Natural killer cell treated with Interleukin-12 subunit alpha and Interleukin-12 subunit beta and Interleukin-15 and Interleukin-18, amount 100 ng/mL, for 72 hours (primary cell): Measurements from ENCODE around the gene LGR4. TPM values are rescaled to one million over a fixed set of nuclear protein-coding genes. Genes with fewer than 3 reads are reported as not detected.

Experiments used
- ATAC-seq, 2 donors: fragments of 150-1000 bp; cut with Tn5 transposase in 1 of 2; sonication (Bioruptor Pico), chemical (Tn5 transposase) in 1 of 2; 2 replicates each; pipeline ENCODE4 v1.10.0; 2021
- DNase-seq: peaks from one replicate; pipeline ENCODE4 v3.0.0; 2022; ENCODE audit warnings: low spot score
- H3K27ac Mint-ChIP-seq, 2 donors: 1 replicate in 1 of 2; 2 replicates in 1 of 2; pipeline ENCODE4 v1.8.0; 2022; ENCODE audit warnings: mixed read lengths in 2 of 2, mild to moderate bottlenecking in 1 of 2, moderate library complexity in 1 of 2
- H3K27me3 Mint-ChIP-seq, 2 donors: 1 replicate in 1 of 2; 2 replicates in 1 of 2; pipeline ENCODE4 v1.8.0; 2022; ENCODE audit warnings: mixed read lengths in 2 of 2
- H3K36me3 Mint-ChIP-seq: one replicate; pipeline ENCODE4 v1.8.0; 2022; ENCODE audit warnings: mixed read lengths
- H3K4me1 Mint-ChIP-seq, 2 donors: 1 replicate in 1 of 2; 2 replicates in 1 of 2; pipeline ENCODE4 v1.8.0; 2022; ENCODE audit warnings: low read depth in 2 of 2, mixed read lengths in 2 of 2, mild to moderate bottlenecking in 1 of 2
- H3K4me3 Mint-ChIP-seq: one replicate; pipeline ENCODE4 v1.8.0; 2022; ENCODE audit warnings: mixed read lengths
- H3K9me3 Mint-ChIP-seq: 2 replicates; pipeline ENCODE4 v1.8.0; 2022; ENCODE audit warnings: mixed read lengths
- total RNA-seq, 2 donors: library from RNA; stranded (reverse); gene quantifications; one replicate each; pipeline ENCODE4 v1.2.3, GENCODE V29; 2022

The LGR4 gene
- total RNA-seq, 2 donors from 2014 or later: 0.05 TPM; not detected in 1

DNA sequence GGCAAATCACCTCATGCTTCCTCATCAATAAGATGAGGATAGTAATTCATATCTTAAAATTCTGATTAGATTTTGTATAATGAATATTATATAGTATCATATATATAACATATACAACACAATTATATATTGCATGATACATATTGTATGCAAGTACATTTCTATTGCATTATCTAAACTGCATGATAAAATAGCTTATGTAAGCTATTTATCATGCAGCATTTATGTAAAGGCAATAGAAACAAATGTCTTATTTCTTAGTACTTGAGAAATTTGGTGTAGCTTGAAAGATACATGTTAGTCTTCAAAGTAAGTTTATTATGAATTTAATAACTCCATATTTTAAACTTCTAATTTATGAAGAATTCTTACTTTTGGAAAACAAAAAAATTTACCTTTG, 28.5 kb upstream of the LGR4 start:
- DNase-seq (no peak), ATAC-seq (no peak)
- Mint-ChIP-seq H3K4me3 (no peak overlapping the region), H3K4me1 (peaks cover 19 to 21% of the 10 kb centered on the region in 2 donors), H3K36me3 (peaks cover 6% of the 10 kb centered on the region), H3K27ac (no peak overlapping the region), H3K9me3 (no peaks in the 10 kb centered on the region), H3K27me3 (no peaks in the 10 kb centered on the region)

GRCh38 chr11:27497911-27498310, 25.3 kb upstream of the LGR4 start:
- Mint-ChIP-seq H3K4me1 (peaks cover 6 to 10% of the 10 kb centered on the region in 2 donors), H3K4me3 (no peak overlapping the region), H3K36me3 (peaks cover 6% of the 10 kb centered on the region), H3K27ac (no peak overlapping the region), H3K27me3 (no peaks in the 10 kb centered on the region), H3K9me3 (no peaks in the 10 kb centered on the region)
- DNase-seq (no peak), ATAC-seq (no peak)

GRCh38 chr11:27497284-27497866, 24.8 kb upstream of the LGR4 start:
- no peak for DNase-seq
- Mint-ChIP-seq H3K9me3 (no peaks in the 10 kb centered on the region), H3K27me3 (no peaks in the 10 kb centered on the region), H3K27ac (no peak overlapping the region), H3K4me1 (peaks cover 6 to 7% of the 10 kb centered on the region in 2 donors), H3K36me3 (peaks cover 6% of the 10 kb centered on the region), H3K4me3 (no peak overlapping the region)
- no peak for ATAC-seq

DNA sequence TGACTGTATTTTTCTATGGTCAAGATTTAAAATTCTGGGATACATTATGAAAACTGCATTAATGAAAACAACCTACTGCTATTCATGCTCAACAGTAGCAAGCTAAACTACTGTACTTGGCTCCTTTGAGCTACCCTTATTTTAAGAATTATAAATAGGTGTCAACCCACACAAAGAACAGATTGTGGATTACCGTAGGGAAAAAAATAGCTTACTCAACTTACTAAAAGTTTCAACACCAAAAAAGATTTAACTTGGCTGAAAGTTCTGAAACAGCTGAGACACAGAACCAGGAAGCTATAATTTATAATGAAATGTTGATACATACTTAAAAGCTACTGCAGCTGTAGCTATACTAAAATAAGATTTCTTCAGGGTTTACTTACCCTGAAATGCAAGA, 23.9 kb upstream of the LGR4 start:
- no peaks in the 10 kb centered on the region for H3K9me3 Mint-ChIP-seq
- ATAC-seq (no peak), DNase-seq (no peak)
- peaks cover 0 to 3% of the 10 kb centered on the region in 2 donors for H3K4me1 Mint-ChIP-seq
- peaks cover 7% of the 10 kb centered on the region for H3K36me3 Mint-ChIP-seq
- H3K4me3 Mint-ChIP-seq: no peak overlapping the region
- no peaks in the 10 kb centered on the region for H3K27me3 Mint-ChIP-seq
- H3K27ac Mint-ChIP-seq: no peak overlapping the region

DNA sequence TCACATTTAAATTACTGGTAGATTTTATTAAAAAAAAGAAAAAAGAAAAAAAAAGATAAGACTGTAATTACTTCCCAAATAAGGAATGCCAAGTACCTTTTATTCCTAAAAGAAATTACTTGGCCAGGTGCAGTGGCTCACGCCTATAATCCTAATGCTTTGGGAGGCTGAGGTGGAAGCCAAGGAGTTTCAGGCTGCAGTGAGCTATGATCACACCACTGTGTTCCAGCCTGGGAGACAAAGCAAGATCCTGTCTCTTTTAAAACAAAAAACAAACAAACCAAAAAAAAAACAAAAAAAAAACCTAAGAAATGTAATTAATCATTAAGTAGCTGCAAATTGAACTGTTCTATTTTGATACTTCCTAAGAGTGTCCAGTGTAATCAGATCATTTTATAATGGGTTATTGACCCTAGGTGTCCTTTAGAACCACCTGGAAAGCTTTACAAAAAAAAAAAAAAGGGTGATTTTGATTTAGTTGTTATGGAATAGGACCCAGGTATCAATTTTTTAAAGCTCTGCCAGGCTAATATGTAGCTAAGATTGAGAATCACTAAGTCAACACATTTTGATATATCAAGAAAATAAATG, 23.2 kb upstream of the LGR4 start:
- H3K27ac Mint-ChIP-seq: no peak overlapping the region
- ATAC-seq: no peak
- DNase-seq: no peak
- no peak overlapping the region for H3K4me3 Mint-ChIP-seq
- no peaks in the 10 kb centered on the region for H3K9me3 Mint-ChIP-seq
- H3K4me1 Mint-ChIP-seq: peaks cover 0 to 3% of the 10 kb centered on the region in 2 donors
- peaks cover 6% of the 10 kb centered on the region for H3K36me3 Mint-ChIP-seq
- H3K27me3 Mint-ChIP-seq: no peaks in the 10 kb centered on the region

DNA sequence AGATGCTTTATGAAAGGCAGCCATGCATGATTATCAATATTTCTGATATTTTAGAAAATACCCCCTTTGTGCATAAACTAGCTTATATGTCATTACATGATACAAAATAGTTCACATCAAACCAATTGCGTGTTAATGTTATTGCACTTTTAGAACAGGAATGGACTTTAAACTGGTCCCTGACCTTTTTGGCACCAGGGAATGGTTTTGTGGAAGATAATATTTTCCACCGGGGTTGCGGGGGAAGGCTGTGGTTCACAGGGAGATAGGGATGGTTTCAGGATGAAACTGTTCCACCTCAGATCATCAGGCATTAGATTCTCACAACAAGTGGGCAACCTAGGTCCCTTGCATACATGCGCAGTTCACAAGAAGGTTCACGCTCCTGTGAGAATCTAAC, 16.5 kb upstream of the LGR4 start:
- no peak overlapping the region for H3K4me3 Mint-ChIP-seq
- no peak overlapping the region for H3K27ac Mint-ChIP-seq
- DNase-seq: no peak
- H3K27me3 Mint-ChIP-seq: no peaks in the 10 kb centered on the region
- H3K36me3 Mint-ChIP-seq: peaks cover 6% of the 10 kb centered on the region
- H3K4me1 Mint-ChIP-seq: peaks cover 3 to 5% of the 10 kb centered on the region in 2 donors
- ATAC-seq: no peak
- no peaks in the 10 kb centered on the region for H3K9me3 Mint-ChIP-seq

DNA sequence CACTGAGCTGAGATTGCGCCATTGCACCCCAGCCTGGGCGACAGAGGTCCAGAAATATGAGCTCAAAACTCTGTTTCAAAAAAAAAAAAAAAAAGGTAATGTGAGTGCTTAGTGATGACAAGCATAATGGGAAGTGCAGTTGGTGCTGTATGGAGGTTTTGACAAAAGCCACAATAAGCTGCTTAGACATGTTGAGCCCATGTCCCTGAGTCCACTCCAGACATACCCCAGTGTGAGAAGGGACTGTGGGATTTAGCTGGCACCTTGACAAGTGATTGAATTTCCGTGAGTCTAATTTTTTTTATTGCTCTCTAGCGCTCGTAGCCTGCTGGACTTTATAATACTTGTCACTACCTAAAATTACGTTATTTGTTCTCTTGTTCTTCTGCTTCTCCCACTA, 15.1 kb upstream of the LGR4 start:
- no peaks in the 10 kb centered on the region for H3K9me3 Mint-ChIP-seq
- no peak overlapping the region for H3K4me3 Mint-ChIP-seq
- H3K4me1 Mint-ChIP-seq: peaks cover 3 to 5% of the 10 kb centered on the region in 2 donors
- H3K36me3 Mint-ChIP-seq: peaks cover 6% of the 10 kb centered on the region
- no peak for ATAC-seq
- H3K27me3 Mint-ChIP-seq: no peaks in the 10 kb centered on the region
- DNase-seq: no peak
- no peak overlapping the region for H3K27ac Mint-ChIP-seq

- ATAC-seq: no peak
- H3K27me3 Mint-ChIP-seq: no peaks in the 10 kb centered on the region
- H3K4me1 Mint-ChIP-seq: peaks cover 3 to 5% of the 10 kb centered on the region in 2 donors
These were observed 13.6 kb upstream of the LGR4 start for GRCh38 chr11:27485930-27486773.

DNA sequence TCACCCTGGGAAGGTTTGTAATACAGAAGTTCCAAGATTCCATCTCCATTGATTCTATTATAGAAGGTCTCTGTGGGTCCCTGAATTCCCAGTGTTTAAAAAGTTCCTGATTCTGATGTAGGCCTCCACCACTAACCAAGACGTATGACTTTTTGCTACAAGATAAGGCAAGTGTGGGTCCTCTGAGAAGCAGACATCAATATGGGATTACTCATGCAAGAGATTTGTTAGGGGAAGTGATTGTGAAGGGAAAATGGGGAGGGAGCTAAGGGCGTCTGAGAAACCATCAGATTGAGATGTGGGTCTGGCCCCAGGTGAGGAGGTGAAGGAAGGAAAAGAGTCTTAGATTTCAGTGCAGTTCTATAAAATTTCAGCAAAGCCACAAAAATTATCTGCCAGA, 10.2 kb upstream of the LGR4 start:
- no peak for DNase-seq
- H3K27me3 Mint-ChIP-seq: no peaks in the 10 kb centered on the region
- no peak for ATAC-seq
- no peak overlapping the region for H3K27ac Mint-ChIP-seq
- no peaks in the 10 kb centered on the region for H3K36me3 Mint-ChIP-seq
- no peak overlapping the region for H3K4me3 Mint-ChIP-seq
- no peaks in the 10 kb centered on the region for H3K9me3 Mint-ChIP-seq
- H3K4me1 Mint-ChIP-seq: peaks cover 3 to 5% of the 10 kb centered on the region in 2 donors

More at GRCh38 chr11:27485930-27486773, 13.6 kb upstream of the LGR4 start:
- no peak overlapping the region for H3K4me3 Mint-ChIP-seq
- no peak for DNase-seq
- no peak overlapping the region for H3K27ac Mint-ChIP-seq
- H3K36me3 Mint-ChIP-seq: no peaks in the 10 kb centered on the region
- H3K9me3 Mint-ChIP-seq: no peaks in the 10 kb centered on the region

DNA sequence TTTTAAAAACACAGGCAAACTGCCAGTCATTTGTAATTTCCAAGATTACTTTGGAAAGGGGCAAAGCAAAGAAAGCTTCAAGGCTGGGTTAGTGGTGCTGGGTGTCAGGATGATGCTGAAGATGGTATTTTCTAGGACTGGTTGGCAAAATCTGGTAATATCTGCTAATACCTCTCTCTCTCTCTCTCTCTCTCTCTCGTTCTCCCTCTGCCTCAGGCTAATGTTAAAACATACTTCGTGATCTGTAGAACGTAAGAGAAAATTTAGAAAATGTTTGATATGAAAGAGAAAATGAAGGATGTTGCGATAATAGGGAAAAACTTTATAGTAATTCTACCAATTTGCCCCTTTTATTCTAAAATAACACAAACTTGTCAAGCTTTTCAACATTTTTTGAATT, 9.4 kb upstream of the LGR4 start:
- Mint-ChIP-seq H3K9me3 (no peaks in the 10 kb centered on the region), H3K4me3 (no peak overlapping the region), H3K36me3 (no peaks in the 10 kb centered on the region), H3K4me1 (peaks cover 3 to 5% of the 10 kb centered on the region in 2 donors), H3K27me3 (no peaks in the 10 kb centered on the region), H3K27ac (no peak overlapping the region)
- ATAC-seq: no peak
- DNase-seq: no peak

DNA sequence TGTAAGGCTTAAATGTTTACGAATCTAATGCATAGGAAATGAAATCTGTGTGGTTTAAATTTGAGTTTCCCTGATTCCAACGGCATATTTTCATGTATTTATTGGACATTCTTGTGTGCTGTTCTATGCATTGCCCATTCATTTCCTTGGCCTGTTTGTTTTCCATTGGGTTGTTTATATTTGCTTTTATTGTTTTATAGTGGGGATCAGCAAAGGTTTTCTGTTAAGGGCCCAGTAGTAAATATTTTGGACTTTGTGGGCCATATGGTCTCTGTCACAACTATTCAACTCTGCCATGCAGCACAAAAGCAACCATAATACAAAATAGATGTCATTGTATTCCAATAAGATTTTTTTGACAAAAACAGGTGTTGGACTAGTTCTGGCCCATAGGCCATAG, 5.2 kb upstream of the LGR4 start:
- H3K4me1 Mint-ChIP-seq: peaks cover 6 to 7% of the 10 kb centered on the region in 2 donors
- DNase-seq: no peak
- H3K27ac Mint-ChIP-seq: no peak overlapping the region
- no peak overlapping the region for H3K4me3 Mint-ChIP-seq
- H3K9me3 Mint-ChIP-seq: no peaks in the 10 kb centered on the region
- ATAC-seq: no peak
- H3K36me3 Mint-ChIP-seq: no peaks in the 10 kb centered on the region
- H3K27me3 Mint-ChIP-seq: peaks cover 8% of the 10 kb centered on the region in 2 donors

GRCh38 chr11:27477243-27477642, 4.7 kb upstream of the LGR4 start:
- ATAC-seq (no peak), DNase-seq (no peak)
- Mint-ChIP-seq H3K4me1 (peaks cover 11 to 12% of the 10 kb centered on the region in 2 donors), H3K36me3 (no peaks in the 10 kb centered on the region), H3K27ac (no peak overlapping the region), H3K9me3 (no peaks in the 10 kb centered on the region), H3K4me3 (no peak overlapping the region), H3K27me3 (peaks cover 12 to 13% of the 10 kb centered on the region in 2 donors)

DNA sequence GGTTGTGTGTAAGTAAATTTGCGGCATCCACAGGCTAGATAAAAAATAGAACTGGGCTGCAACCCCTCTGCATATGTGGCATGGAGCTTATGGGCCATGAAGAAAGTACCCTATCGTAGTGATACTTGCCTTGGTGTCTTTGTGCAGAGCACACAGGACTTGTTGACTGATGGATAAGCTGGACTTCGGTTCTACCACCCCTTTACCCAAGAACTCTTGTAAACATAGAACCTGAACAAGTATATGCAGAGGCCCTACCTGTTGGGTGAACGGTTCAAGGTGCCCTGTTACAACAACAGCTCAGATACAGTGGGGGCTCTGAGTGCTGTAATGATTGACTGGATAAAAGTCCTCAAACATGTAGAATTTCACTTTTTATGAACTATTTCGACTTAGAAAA, 3.0 kb upstream of the LGR4 start:
- H3K27ac Mint-ChIP-seq: no peak overlapping the region
- no peaks in the 10 kb centered on the region for H3K9me3 Mint-ChIP-seq
- H3K4me3 Mint-ChIP-seq: no peak overlapping the region
- H3K36me3 Mint-ChIP-seq: no peaks in the 10 kb centered on the region
- H3K27me3 Mint-ChIP-seq: peaks cover 17 to 21% of the 10 kb centered on the region in 2 donors
- ATAC-seq: no peak
- peaks cover 15 to 19% of the 10 kb centered on the region in 2 donors for H3K4me1 Mint-ChIP-seq
- no peak for DNase-seq

- peak overlapping the region; percentile 98 for H3K4me3 Mint-ChIP-seq
- H3K27me3 Mint-ChIP-seq: peaks cover 24 to 39% of the 10 kb centered on the region in 2 donors
- H3K27ac Mint-ChIP-seq: peak overlapping the region; percentile 17 to 67
- peaks cover 15 to 19% of the 10 kb centered on the region in 2 donors for H3K4me1 Mint-ChIP-seq
- ATAC-seq: no peak
- no peaks in the 10 kb centered on the region for H3K9me3 Mint-ChIP-seq
- DNase-seq: no peak
- H3K36me3 Mint-ChIP-seq: no peaks in the 10 kb centered on the region
These were observed 422 bp upstream of the LGR4 start for GRCh38 chr11:27473017-27473406.
